ENCODE data around the gene PCSK2. TPM values are rescaled to one million over a fixed set of nuclear protein-coding genes. Genes with fewer than 3 reads are reported as not detected.

PCSK2 gene
- total RNA-seq, 1 experiment from 2014 or later: not detected

DNA sequence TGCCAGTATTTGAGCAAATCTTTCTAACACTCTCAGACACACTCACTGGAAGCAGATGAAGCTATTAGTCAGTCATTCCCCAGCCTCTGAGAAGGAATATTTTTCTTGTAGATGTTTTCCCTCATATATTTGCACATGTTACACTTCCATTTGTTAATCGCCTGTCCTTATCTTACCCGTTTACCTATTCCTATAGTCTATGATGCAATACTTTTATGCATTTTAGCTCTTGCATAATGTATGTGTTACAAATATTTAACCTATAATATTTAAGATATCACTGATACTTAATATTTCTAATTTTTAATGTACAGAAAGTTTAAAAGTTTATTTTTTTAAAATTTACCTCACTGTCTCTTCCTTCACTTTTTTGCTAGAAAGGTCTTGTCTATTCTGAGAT is 71.9 kb downstream of the PCSK2 start:
- no TSS peak for BruUV-seq (replicated peaks)
- CTCF ChIA-PET: no interaction called here

GRCh38 chr20:17300113-17300512 is 73.3 kb downstream of the PCSK2 start:
- TF ChIP-seq EZH2 (IDR thresholded peaks at IDR 0.05; ENCODE audit: low read depth): no peak
- TF ChIP-seq, protein P1, sequence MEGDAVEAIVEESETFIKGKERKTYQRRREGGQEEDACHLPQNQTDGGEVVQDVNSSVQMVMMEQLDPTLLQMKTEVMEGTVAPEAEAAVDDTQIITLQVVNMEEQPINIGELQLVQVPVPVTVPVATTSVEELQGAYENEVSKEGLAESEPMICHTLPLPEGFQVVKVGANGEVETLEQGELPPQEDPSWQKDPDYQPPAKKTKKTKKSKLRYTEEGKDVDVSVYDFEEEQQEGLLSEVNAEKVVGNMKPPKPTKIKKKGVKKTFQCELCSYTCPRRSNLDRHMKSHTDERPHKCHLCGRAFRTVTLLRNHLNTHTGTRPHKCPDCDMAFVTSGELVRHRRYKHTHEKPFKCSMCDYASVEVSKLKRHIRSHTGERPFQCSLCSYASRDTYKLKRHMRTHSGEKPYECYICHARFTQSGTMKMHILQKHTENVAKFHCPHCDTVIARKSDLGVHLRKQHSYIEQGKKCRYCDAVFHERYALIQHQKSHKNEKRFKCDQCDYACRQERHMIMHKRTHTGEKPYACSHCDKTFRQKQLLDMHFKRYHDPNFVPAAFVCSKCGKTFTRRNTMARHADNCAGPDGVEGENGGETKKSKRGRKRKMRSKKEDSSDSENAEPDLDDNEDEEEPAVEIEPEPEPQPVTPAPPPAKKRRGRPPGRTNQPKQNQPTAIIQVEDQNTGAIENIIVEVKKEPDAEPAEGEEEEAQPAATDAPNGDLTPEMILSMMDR (conservative IDR thresholded peaks at IDR 0.05): no peak
- Histone ChIP-seq H3K4me1 (replicated peaks; ENCODE audit: insufficient read depth) (no peaks in the 10 kb centered on the region), H3K4me2 (no peak overlapping the region), H2AFZ (no peak overlapping the region), H3K27ac (no peak overlapping the region), H4K20me1 (ENCODE audit: insufficient read depth) (no peaks in the 10 kb centered on the region), H3K9me2 (ENCODE audit: insufficient read depth) (no peaks in the 10 kb centered on the region), H3K27me3 (ENCODE audit: insufficient read depth, low read depth) (peaks cover 4% of the 10 kb centered on the region; the same call in 1 of the 2 replicates), H3K79me2 (ENCODE audit: low read depth) (no peaks in the 10 kb centered on the region), H3F3A (ENCODE audit: insufficient read depth, low read depth) (no peaks in the 10 kb centered on the region), H3K9me3 (ENCODE audit: insufficient read depth, low read depth) (no peaks in the 10 kb centered on the region), H3K36me3 (ENCODE audit: low read depth) (no peaks in the 10 kb centered on the region), H3K4me3 (no peak overlapping the region)
- POLR2A ChIA-PET (ENCODE audit: unreplicated experiment): no interaction called here
- no peak for DNase-seq
- BruUV-seq (replicated peaks): no TSS peak
- CTCF ChIA-PET: no interaction called here
- intact Hi-C loops (cut with micrococcal nuclease; ENCODE audit: unreplicated experiment): no loop called here

More for the DNA sequence above, 71.9 kb downstream of the PCSK2 start:
- no peak overlapping the region for H3K4me3 ChIP-seq
- no peak overlapping the region for H3K27ac ChIP-seq
- H3F3A ChIP-seq (ENCODE audit: insufficient read depth, low read depth): no peaks in the 10 kb centered on the region
- no peaks in the 10 kb centered on the region for H3K36me3 ChIP-seq (ENCODE audit: low read depth)
- H3K79me2 ChIP-seq (ENCODE audit: low read depth): no peaks in the 10 kb centered on the region
- H4K20me1 ChIP-seq (ENCODE audit: insufficient read depth): no peaks in the 10 kb centered on the region
- intact Hi-C loops (cut with micrococcal nuclease; ENCODE audit: unreplicated experiment): no loop called here
- no peaks in the 10 kb centered on the region for H3K9me2 ChIP-seq (ENCODE audit: insufficient read depth)
- POLR2A ChIA-PET (ENCODE audit: unreplicated experiment): no interaction called here
- TF ChIP-seq, protein P1 (conservative IDR thresholded peaks at IDR 0.05): no peak
- no peak for TF ChIP-seq EZH2 (IDR thresholded peaks at IDR 0.05; ENCODE audit: low read depth)
- DNase-seq: no peak
- H2AFZ ChIP-seq: no peak overlapping the region
- no peak overlapping the region for H3K4me2 ChIP-seq
- H3K9me3 ChIP-seq (ENCODE audit: insufficient read depth, low read depth): no peaks in the 10 kb centered on the region
- no peaks in the 10 kb centered on the region for H3K4me1 ChIP-seq (replicated peaks; ENCODE audit: insufficient read depth)
- H3K27me3 ChIP-seq (ENCODE audit: insufficient read depth, low read depth): 0 out of 2 replicates have a peak, but pooled peaks cover 13% of the 10 kb centered on the region

- no peaks in the 10 kb centered on the region for H3K4me1 ChIP-seq (replicated peaks; ENCODE audit: insufficient read depth)
- CTCF ChIA-PET: no interaction called here
- no peak for DNase-seq
- intact Hi-C loops (cut with micrococcal nuclease; ENCODE audit: unreplicated experiment): no loop called here
- TF ChIP-seq, protein P1 (conservative IDR thresholded peaks at IDR 0.05): no peak
- TF ChIP-seq EZH2 (IDR thresholded peaks at IDR 0.05; ENCODE audit: low read depth): no peak
- H3K4me3 ChIP-seq: no peak overlapping the region
- BruUV-seq (replicated peaks): no TSS peak
- no peaks in the 10 kb centered on the region for H3K9me3 ChIP-seq (ENCODE audit: insufficient read depth, low read depth)
- H3K79me2 ChIP-seq (ENCODE audit: low read depth): no peaks in the 10 kb centered on the region
- H3K27me3 ChIP-seq (ENCODE audit: insufficient read depth, low read depth): no peaks in the 10 kb centered on the region; the same call in 1 of the 2 replicates
- H3K9me2 ChIP-seq (ENCODE audit: insufficient read depth): no peaks in the 10 kb centered on the region
- H2AFZ ChIP-seq: no peak overlapping the region
- no peak overlapping the region for H3K27ac ChIP-seq
- no peak overlapping the region for H3K4me2 ChIP-seq
- no peaks in the 10 kb centered on the region for H3F3A ChIP-seq (ENCODE audit: insufficient read depth, low read depth)
- H3K36me3 ChIP-seq (ENCODE audit: low read depth): no peaks in the 10 kb centered on the region
- POLR2A ChIA-PET (ENCODE audit: unreplicated experiment): no interaction called here
- no peaks in the 10 kb centered on the region for H4K20me1 ChIP-seq (ENCODE audit: insufficient read depth)
Observed at GRCh38 chr20:17304774-17305173, 77.9 kb downstream of the PCSK2 start.

Measured in PC-9 (cell line).